Sigmoid colon (tissue), 7 donors: ENCODE results near the gene GARNL3. TPM values are rescaled to one million over a fixed set of nuclear protein-coding genes. Genes with fewer than 3 reads are reported as not detected.

Experiments used
- DNase-seq: peaks from one replicate; pipeline ENCODE4 v3.0.0-alpha.2; 2019
- H3K27ac ChIP-seq, 4 donors: fragments of 200-600 bp; sonication (generic); one replicate each; pipeline ENCODE4 v1.5.1; 2016 to 2019; ENCODE audit warnings: mild to moderate bottlenecking in 1 of 4
- H3K27me3 ChIP-seq, 3 donors: fragments of 200-600 bp; sonication (generic); one replicate each; pipeline ENCODE4 v1.5.1; 2019; ENCODE audit warnings: mild to moderate bottlenecking in 1 of 3
- H3K36me3 ChIP-seq, 4 donors: fragments of 200-600 bp; sonication (generic); one replicate each; pipeline ENCODE4 v1.5.1; 2016 to 2019
- H3K4me1 ChIP-seq, 4 donors: fragments of 200-600 bp; sonication (generic); one replicate each; pipeline ENCODE4 v1.5.1; 2017 to 2019
- H3K4me3 ChIP-seq, 4 donors: fragments of 200-600 bp; sonication (generic); one replicate each; pipeline ENCODE4 v1.5.1; 2017 to 2019; ENCODE audit warnings: mild to moderate bottlenecking in 2 of 4, moderate library complexity in 1 of 4
- H3K9me3 ChIP-seq, 4 donors: fragments of 200-600 bp in 3 of 4; sonication (generic) in 3 of 4; one replicate each; pipeline versions ENCODE4 v1.5.1 to v1.6.1; 2013 to 2019
- EP300 ChIP-seq, 4 donors: sonication (generic); formaldehyde crosslinking; IDR thresholded peaks; one replicate each; pipeline ENCODE4 v1.6.1; 2017; ENCODE audit warnings: antibody characterized with exemption in 4 of 4
- POLR2A ChIP-seq, 2 donors: fragments of 450-650 bp; IDR thresholded peaks; one replicate each; pipeline ENCODE4 v1.6.1; 2016; ENCODE audit warnings: antibody characterized with exemption in 2 of 2, mild to moderate bottlenecking in 2 of 2, moderate library complexity in 2 of 2
- POLR2AphosphoS5 ChIP-seq, 4 donors: sonication (generic); formaldehyde crosslinking; IDR thresholded peaks; one replicate each; pipeline ENCODE4 v1.6.1; 2017; ENCODE audit warnings: antibody characterized with exemption in 4 of 4
- WGBS, 2 donors: extraction: QIAGEN DNeasy Blood & Tissue Kit; methylation state at CpG; one replicate each; pipeline ENCODE4 v1.1.7; 2013; 5-methylcytosine and 5-hydroxymethylcytosine counted together
- intact Hi-C: fragments of 100-400 bp; cut with DNase I; formaldehyde crosslinking; loops from one replicate; pipeline ENCODE4 v1.15.1; 2023
- polyA plus RNA-seq, 3 donors: library from polyadenylated mRNA; stranded (reverse); fragments of 200-250 nt; gene quantifications; one replicate each; pipeline ENCODE4 v1.2.3, GENCODE V29; 2013
- total RNA-seq, 4 donors: library from RNA; depleted of rRNA; stranded (reverse); fragments of >200 nt; gene quantifications; one replicate each; pipeline ENCODE4 v1.1.0, GENCODE V29; 2016
- TF ChIP-seq, protein P1 (sequence below), 4 experiments: fragments of 450-650 bp in 3 of 4; fragments of 200-600 bp in 1 of 4; IDR thresholded peaks; one replicate each; pipeline ENCODE4 v1.5.1; 2016 to 2019; ENCODE audit warnings: antibody characterized with exemption in 4 of 4, mild to moderate bottlenecking in 3 of 4, moderate library complexity in 2 of 4
- donor health status: healthy with polysubstance abuse.
- donor health status: Bipolar disorder and iron deficiency.
- donor health status: healthy.

Gene GARNL3
- total and polyA plus RNA-seq, 7 donors, result 0.92 to 28.0 (median 10.2) TPM

DNA sequence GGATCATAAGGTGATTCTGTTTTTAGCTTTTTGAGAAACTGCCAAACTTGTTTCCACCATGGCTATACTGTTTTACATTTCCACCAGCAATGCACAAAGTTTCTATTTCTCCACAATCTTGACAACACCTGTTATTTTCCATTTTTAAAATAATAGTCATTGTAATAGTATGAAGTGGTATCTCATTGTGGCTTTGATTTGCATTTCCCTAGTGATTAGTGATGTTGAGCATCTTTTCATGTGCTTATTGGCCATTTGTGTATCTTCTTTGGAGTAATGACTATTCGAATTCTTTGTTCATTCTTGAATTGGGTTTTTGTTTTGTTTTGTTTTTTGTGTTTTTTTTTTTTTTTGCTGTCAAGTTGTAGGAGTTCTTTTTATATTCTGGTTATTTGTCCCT is 4.9 kb downstream of the GARNL3 start:
- no peaks in the 10 kb centered on the region for H3K27me3 ChIP-seq
- peaks cover 0 to 7% (median 6%) of the 10 kb centered on the region in 4 donors for H3K4me1 ChIP-seq
- H3K9me3 ChIP-seq, result no peaks in the 10 kb centered on the region
- H3K36me3 ChIP-seq, result no peaks in the 10 kb centered on the region
- TF ChIP-seq POLR2A (IDR thresholded peaks at IDR 0.05) (no peak), POLR2AphosphoS5 (IDR thresholded peaks at IDR 0.05) (no peak), EP300 (IDR thresholded peaks at IDR 0.05) (no peak)
- TF ChIP-seq, protein P1, sequence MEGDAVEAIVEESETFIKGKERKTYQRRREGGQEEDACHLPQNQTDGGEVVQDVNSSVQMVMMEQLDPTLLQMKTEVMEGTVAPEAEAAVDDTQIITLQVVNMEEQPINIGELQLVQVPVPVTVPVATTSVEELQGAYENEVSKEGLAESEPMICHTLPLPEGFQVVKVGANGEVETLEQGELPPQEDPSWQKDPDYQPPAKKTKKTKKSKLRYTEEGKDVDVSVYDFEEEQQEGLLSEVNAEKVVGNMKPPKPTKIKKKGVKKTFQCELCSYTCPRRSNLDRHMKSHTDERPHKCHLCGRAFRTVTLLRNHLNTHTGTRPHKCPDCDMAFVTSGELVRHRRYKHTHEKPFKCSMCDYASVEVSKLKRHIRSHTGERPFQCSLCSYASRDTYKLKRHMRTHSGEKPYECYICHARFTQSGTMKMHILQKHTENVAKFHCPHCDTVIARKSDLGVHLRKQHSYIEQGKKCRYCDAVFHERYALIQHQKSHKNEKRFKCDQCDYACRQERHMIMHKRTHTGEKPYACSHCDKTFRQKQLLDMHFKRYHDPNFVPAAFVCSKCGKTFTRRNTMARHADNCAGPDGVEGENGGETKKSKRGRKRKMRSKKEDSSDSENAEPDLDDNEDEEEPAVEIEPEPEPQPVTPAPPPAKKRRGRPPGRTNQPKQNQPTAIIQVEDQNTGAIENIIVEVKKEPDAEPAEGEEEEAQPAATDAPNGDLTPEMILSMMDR (IDR thresholded peaks at IDR 0.05), result no peak
- no peak overlapping the region for H3K27ac ChIP-seq
- 88 to 91% methylated on average over 1 of the region's 1 CpG for WGBS, 2 donors
- no peak for DNase-seq
- intact Hi-C loops, result no loop called here
- H3K4me3 ChIP-seq, result no peak overlapping the region

DNA sequence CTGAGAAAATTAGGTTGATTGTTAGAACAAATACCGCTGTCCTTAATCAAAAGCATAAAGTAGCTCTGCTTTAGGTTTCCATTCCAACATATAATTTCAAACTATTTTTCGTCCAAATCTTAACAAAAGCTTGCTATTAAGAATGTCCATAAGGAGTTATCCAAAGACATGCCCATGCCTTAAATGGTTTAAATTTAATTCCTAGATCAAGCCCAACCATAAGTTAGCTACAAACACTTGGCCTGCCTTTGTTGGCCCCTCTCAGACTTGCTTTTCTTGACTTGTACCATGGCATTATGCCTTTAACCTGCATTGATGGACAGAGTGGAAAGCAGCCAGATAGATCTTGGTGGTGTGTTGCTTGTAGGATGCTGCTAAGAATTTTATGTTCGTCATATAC is 8.8 kb downstream of the GARNL3 start:
- 91 to 93% methylated on average over 3 of the region's 3 CpGs for WGBS, 2 donors
- TF ChIP-seq EP300 (IDR thresholded peaks at IDR 0.05) (no peak), POLR2A (IDR thresholded peaks at IDR 0.05) (no peak), POLR2AphosphoS5 (IDR thresholded peaks at IDR 0.05) (no peak)
- TF ChIP-seq, protein P1 (IDR thresholded peaks at IDR 0.05), result no peak
- DNase-seq, result no peak
- no peaks in the 10 kb centered on the region for H3K36me3 ChIP-seq
- no peak overlapping the region for H3K4me3 ChIP-seq
- H3K27ac ChIP-seq, result no peak overlapping the region
- no peaks in the 10 kb centered on the region for H3K4me1 ChIP-seq
- H3K9me3 ChIP-seq, result no peaks in the 10 kb centered on the region
- intact Hi-C loops, result no loop called here
- H3K27me3 ChIP-seq, result no peaks in the 10 kb centered on the region

DNA sequence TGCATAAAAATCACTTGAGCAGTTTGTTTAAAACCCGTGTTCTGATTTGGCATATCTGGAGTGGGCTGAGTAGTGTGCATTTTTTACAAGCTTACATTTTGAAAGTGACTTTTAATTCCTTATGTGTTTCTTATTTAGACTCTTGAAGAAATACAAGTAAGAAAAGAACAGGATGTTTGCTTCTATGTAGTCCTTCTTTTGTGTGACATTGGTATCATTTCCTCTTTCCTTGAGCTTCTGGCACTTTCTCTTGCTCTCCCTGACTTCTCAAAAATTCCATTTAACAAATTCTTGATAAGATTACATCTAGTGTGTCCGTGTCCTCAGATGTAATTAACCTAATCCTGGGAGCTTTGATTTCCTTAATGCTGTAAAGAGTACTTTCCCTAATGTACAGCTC is 12.5 kb downstream of the GARNL3 start:
- Histone ChIP-seq H3K36me3 (no peaks in the 10 kb centered on the region), H3K27ac (no peak overlapping the region), H3K4me3 (no peak overlapping the region), H3K4me1 (no peaks in the 10 kb centered on the region), H3K9me3 (no peaks in the 10 kb centered on the region), H3K27me3 (no peaks in the 10 kb centered on the region)
- TF ChIP-seq POLR2AphosphoS5 (IDR thresholded peaks at IDR 0.05) (no peak), EP300 (IDR thresholded peaks at IDR 0.05) (no peak), POLR2A (IDR thresholded peaks at IDR 0.05) (no peak)
- TF ChIP-seq, protein P1 (IDR thresholded peaks at IDR 0.05), result no peak
- intact Hi-C loops, result no loop called here
- WGBS, 2 donors, result 63 to 71% methylated on average over 2 of the region's 2 CpGs
- no peak for DNase-seq

DNA sequence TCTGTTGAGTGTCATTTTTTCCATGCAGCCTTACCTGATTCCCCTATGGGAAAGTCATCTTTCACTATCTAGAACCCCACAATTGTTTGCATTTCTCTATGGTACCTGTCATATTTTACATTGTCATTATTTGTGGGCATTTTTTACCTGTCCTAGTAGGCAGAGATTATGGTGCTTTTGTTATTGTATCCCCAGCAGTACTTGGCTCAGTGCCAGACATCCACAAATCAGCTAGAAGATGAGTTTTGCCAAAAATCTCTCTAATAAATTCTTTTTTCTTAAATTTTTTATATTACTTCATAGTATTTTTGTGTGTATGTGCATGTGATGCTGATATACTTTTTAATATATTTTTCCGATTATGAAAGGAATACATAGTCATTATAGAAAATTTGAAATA is 13.2 kb downstream of the GARNL3 start:
- Histone ChIP-seq H3K4me3 (no peak overlapping the region), H3K9me3 (no peaks in the 10 kb centered on the region), H3K4me1 (no peaks in the 10 kb centered on the region), H3K36me3 (no peaks in the 10 kb centered on the region), H3K27me3 (no peaks in the 10 kb centered on the region), H3K27ac (no peak overlapping the region)
- DNase-seq, result no peak
- WGBS, 2 donors, result 97% methylated on average over 1 of the region's 1 CpG
- no peak for TF ChIP-seq EP300 (IDR thresholded peaks at IDR 0.05)
- TF ChIP-seq POLR2A (IDR thresholded peaks at IDR 0.05), result no peak
- intact Hi-C loops, result no loop called here

DNA sequence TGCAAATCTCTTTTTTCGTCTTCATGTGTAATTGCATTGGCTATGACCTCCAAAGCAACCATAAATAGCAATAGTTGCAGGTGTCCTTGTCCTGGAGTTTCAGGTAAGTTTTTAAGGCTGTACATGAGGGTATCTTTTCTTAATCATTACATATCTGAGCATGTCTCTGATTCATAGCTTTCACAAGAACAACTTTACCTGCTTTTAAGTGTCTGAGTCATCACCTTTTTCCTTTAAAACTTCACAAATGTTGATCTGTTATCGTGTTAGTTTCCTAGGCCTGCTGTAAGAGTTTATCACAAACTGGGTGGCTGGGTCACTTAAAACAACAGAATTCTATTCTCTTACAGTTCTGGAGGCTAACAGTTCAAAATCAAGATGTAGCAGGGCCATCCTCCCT is 13.8 kb downstream of the GARNL3 start:
- no peaks in the 10 kb centered on the region for H3K4me1 ChIP-seq
- no peak overlapping the region for H3K4me3 ChIP-seq
- H3K36me3 ChIP-seq, result no peaks in the 10 kb centered on the region
- 91 to 93% methylated on average over 2 of the region's 2 CpGs for WGBS, 2 donors
- H3K27me3 ChIP-seq, result no peaks in the 10 kb centered on the region
- no peak for TF ChIP-seq POLR2A (IDR thresholded peaks at IDR 0.05)
- TF ChIP-seq EP300 (IDR thresholded peaks at IDR 0.05), result no peak
- no peak for TF ChIP-seq POLR2AphosphoS5 (IDR thresholded peaks at IDR 0.05)
- TF ChIP-seq, protein P1 (IDR thresholded peaks at IDR 0.05), result no peak
- no peak for DNase-seq
- H3K27ac ChIP-seq, result no peak overlapping the region
- intact Hi-C loops, result no loop called here
- H3K9me3 ChIP-seq, result no peaks in the 10 kb centered on the region
